Ovary (tissue), 3 donors: Measurements from ENCODE around the gene MAST3.

Experiments
- CTCF ChIP-seq, 3 donors: fragments of 450-650 bp in 2 of 3; fragments of 200-600 bp in 1 of 3; IDR thresholded peaks; one replicate each; pipeline versions ENCODE4 v1.5.1 to v1.8.0; 2016 to 2022; ENCODE audit warnings: antibody characterized with exemption in 3 of 3, mild to moderate bottlenecking in 1 of 3
- EP300 ChIP-seq: sonication (generic); formaldehyde crosslinking; IDR thresholded peaks from one replicate; pipeline ENCODE4 v1.6.1; 2017; ENCODE audit warnings: antibody characterized with exemption
- donor health status: DM: no; HTN: no; CAD: no.

GRCh38 chr19:18109733-18110608 lies 12.4 kb downstream of the MAST3 start:
- TF ChIP-seq CTCF (IDR thresholded peaks at IDR 0.05): no peak
- TF ChIP-seq EP300: no peak
